ENCODE results near the gene KDM8.

- no peak for TF ChIP-seq CTCF (IDR thresholded peaks at IDR 0.05)
- no peak for TF ChIP-seq TCF7L2 (IDR thresholded peaks at IDR 0.05; ENCODE audit: low read depth, low read length)
- no peak for TF ChIP-seq POLR2AphosphoS5 (IDR thresholded peaks at IDR 0.05; ENCODE audit: low read depth, low read length)
- no peak for TF ChIP-seq REST (IDR thresholded peaks at IDR 0.05; ENCODE audit: insufficient read depth in 1 of 2, low read depth in 2 of 2, low read length in 1 of 2)
Measured at GRCh38 chr16:27243725-27244362, 40.5 kb downstream of the KDM8 start.

All from Panc1 (cell line).